HUES48 (cell line): Measurements from ENCODE around the gene TTF2.

Experiments
- H3K27ac ChIP-seq: one replicate; pipeline ENCODE4 v1.7.0; 2013; ENCODE audit warnings: low read depth, low read length, inconsistent platforms
- H3K27me3 ChIP-seq: 2 replicates; pipeline ENCODE4 v1.6.1; 2013; ENCODE audit warnings: mild to moderate bottlenecking, low read length; ENCODE audit not compliant: control insufficient read depth, insufficient read depth
- H3K36me3 ChIP-seq: 2 replicates; pipeline ENCODE4 v1.6.1; 2013; ENCODE audit warnings: low read length; ENCODE audit not compliant: control insufficient read depth, insufficient read depth
- H3K4me1 ChIP-seq: 2 replicates; pipeline ENCODE4 v1.6.1; 2013; ENCODE audit warnings: mild to moderate bottlenecking, low read length; ENCODE audit not compliant: control insufficient read depth, insufficient read depth
- H3K4me3 ChIP-seq: 2 replicates; pipeline ENCODE4 v1.5.1; 2013; ENCODE audit warnings: mild to moderate bottlenecking, low read depth, low read length
- H3K9ac ChIP-seq: 2 replicates; pipeline ENCODE4 v1.6.1; 2013; ENCODE audit warnings: mild to moderate bottlenecking, low read depth, low read length, moderate library complexity
- H3K9me3 ChIP-seq: 2 replicates; pipeline ENCODE4 v1.6.1; 2013; ENCODE audit warnings: low read length; ENCODE audit not compliant: control insufficient read depth, insufficient read depth

The TTF2 gene

GRCh38 chr1:117029685-117030084, 30.4 kb upstream of the TTF2 start:
- Histone ChIP-seq H3K27ac (no peak overlapping the region), H3K27me3 (no peaks in the 10 kb centered on the region), H3K36me3 (no peaks in the 10 kb centered on the region), H3K9ac (no peak overlapping the region), H3K4me3 (no peak overlapping the region), H3K4me1 (no peaks in the 10 kb centered on the region), H3K9me3 (no peaks in the 10 kb centered on the region)

- Histone ChIP-seq H3K4me1 (peaks cover 3% of the 10 kb centered on the region; the same call in 1 of the 2 replicates), H3K27me3 (no peaks in the 10 kb centered on the region), H3K27ac (no peak overlapping the region), H3K9me3 (no peaks in the 10 kb centered on the region), H3K9ac (no peak overlapping the region), H3K4me3 (no peak overlapping the region), H3K36me3 (no peaks in the 10 kb centered on the region)
Measured at GRCh38 chr1:117030271-117030877, 29.8 kb upstream of the TTF2 start.

GRCh38 chr1:117032266-117032665, 27.9 kb upstream of the TTF2 start:
- no peak overlapping the region for H3K9ac ChIP-seq
- H3K4me3 ChIP-seq = no peak overlapping the region
- no peaks in the 10 kb centered on the region for H3K9me3 ChIP-seq
- H3K4me1 ChIP-seq = peaks cover 6% of the 10 kb centered on the region; the same call in 1 of the 2 replicates
- H3K27me3 ChIP-seq = no peaks in the 10 kb centered on the region
- H3K27ac ChIP-seq = no peak overlapping the region
- no peaks in the 10 kb centered on the region for H3K36me3 ChIP-seq

- Histone ChIP-seq H3K9me3 (no peaks in the 10 kb centered on the region), H3K4me3 (no peak overlapping the region), H3K4me1 (peaks cover 6% of the 10 kb centered on the region; the same call in 1 of the 2 replicates), H3K27ac (no peak overlapping the region), H3K9ac (no peak overlapping the region), H3K27me3 (no peaks in the 10 kb centered on the region), H3K36me3 (no peaks in the 10 kb centered on the region)
Measured at GRCh38 chr1:117032681-117033539, 27.2 kb upstream of the TTF2 start.

- no peak overlapping the region for H3K27ac ChIP-seq
- H3K36me3 ChIP-seq = no peaks in the 10 kb centered on the region
- H3K9ac ChIP-seq = no peak overlapping the region
- H3K27me3 ChIP-seq = no peaks in the 10 kb centered on the region
- no peaks in the 10 kb centered on the region for H3K9me3 ChIP-seq
- H3K4me1 ChIP-seq = peaks cover 6% of the 10 kb centered on the region; the same call in 1 of the 2 replicates
- H3K4me3 ChIP-seq = no peak overlapping the region
Measured at GRCh38 chr1:117033772-117034171, 26.4 kb upstream of the TTF2 start.

- Histone ChIP-seq H3K27ac (no peak overlapping the region), H3K9me3 (no peaks in the 10 kb centered on the region), H3K27me3 (no peaks in the 10 kb centered on the region), H3K36me3 (no peaks in the 10 kb centered on the region), H3K9ac (no peak overlapping the region), H3K4me3 (no peak overlapping the region), H3K4me1 (peaks cover 6% of the 10 kb centered on the region; the same call in 1 of the 2 replicates)
Measured at GRCh38 chr1:117034791-117035290, 25.3 kb upstream of the TTF2 start.

- no peak overlapping the region for H3K27ac ChIP-seq
- H3K4me3 ChIP-seq = no peak overlapping the region
- no peaks in the 10 kb centered on the region for H3K9me3 ChIP-seq
- peaks cover 6% of the 10 kb centered on the region; the same call in 1 of the 2 replicates for H3K4me1 ChIP-seq
- H3K27me3 ChIP-seq = no peaks in the 10 kb centered on the region
- no peaks in the 10 kb centered on the region for H3K36me3 ChIP-seq
- no peak overlapping the region for H3K9ac ChIP-seq
Measured at GRCh38 chr1:117036018-117036461, 24.1 kb upstream of the TTF2 start.

GRCh38 chr1:117037802-117038201, 22.3 kb upstream of the TTF2 start:
- H3K36me3 ChIP-seq = no peaks in the 10 kb centered on the region
- H3K9me3 ChIP-seq = no peaks in the 10 kb centered on the region
- H3K9ac ChIP-seq = no peak overlapping the region
- H3K4me3 ChIP-seq = no peak overlapping the region
- H3K4me1 ChIP-seq = peaks cover 6% of the 10 kb centered on the region; the same call in 1 of the 2 replicates
- H3K27me3 ChIP-seq = no peaks in the 10 kb centered on the region
- no peak overlapping the region for H3K27ac ChIP-seq

GRCh38 chr1:117038236-117038635, 21.9 kb upstream of the TTF2 start:
- Histone ChIP-seq H3K27me3 (no peaks in the 10 kb centered on the region), H3K4me1 (peaks cover 6% of the 10 kb centered on the region; the same call in 1 of the 2 replicates), H3K9ac (no peak overlapping the region), H3K27ac (no peak overlapping the region), H3K9me3 (no peaks in the 10 kb centered on the region), H3K4me3 (no peak overlapping the region), H3K36me3 (no peaks in the 10 kb centered on the region)

- Histone ChIP-seq H3K9me3 (no peaks in the 10 kb centered on the region), H3K9ac (no peak overlapping the region), H3K27ac (no peak overlapping the region), H3K4me3 (no peak overlapping the region), H3K4me1 (no peaks in the 10 kb centered on the region), H3K27me3 (no peaks in the 10 kb centered on the region), H3K36me3 (no peaks in the 10 kb centered on the region)
Measured at GRCh38 chr1:117044217-117044616, 15.9 kb upstream of the TTF2 start.

GRCh38 chr1:117045644-117046043, 14.5 kb upstream of the TTF2 start:
- Histone ChIP-seq H3K27ac (no peak overlapping the region), H3K9ac (no peak overlapping the region), H3K4me1 (no peaks in the 10 kb centered on the region)

More at GRCh38 chr1:117045644-117046043, 14.5 kb upstream of the TTF2 start:
- Histone ChIP-seq H3K27me3 (no peaks in the 10 kb centered on the region), H3K36me3 (no peaks in the 10 kb centered on the region), H3K4me3 (no peak overlapping the region), H3K9me3 (no peaks in the 10 kb centered on the region)
